SKM-1 (cell line): ENCODE measurements around the gene NUDT4.

Source experiments
- DNase-seq: peaks from one replicate; lab custom pipeline; 2025; ENCODE audit not compliant: unreplicated experiment; lab: John Stamatoyannopoulos, UW

Gene NUDT4

DNA sequence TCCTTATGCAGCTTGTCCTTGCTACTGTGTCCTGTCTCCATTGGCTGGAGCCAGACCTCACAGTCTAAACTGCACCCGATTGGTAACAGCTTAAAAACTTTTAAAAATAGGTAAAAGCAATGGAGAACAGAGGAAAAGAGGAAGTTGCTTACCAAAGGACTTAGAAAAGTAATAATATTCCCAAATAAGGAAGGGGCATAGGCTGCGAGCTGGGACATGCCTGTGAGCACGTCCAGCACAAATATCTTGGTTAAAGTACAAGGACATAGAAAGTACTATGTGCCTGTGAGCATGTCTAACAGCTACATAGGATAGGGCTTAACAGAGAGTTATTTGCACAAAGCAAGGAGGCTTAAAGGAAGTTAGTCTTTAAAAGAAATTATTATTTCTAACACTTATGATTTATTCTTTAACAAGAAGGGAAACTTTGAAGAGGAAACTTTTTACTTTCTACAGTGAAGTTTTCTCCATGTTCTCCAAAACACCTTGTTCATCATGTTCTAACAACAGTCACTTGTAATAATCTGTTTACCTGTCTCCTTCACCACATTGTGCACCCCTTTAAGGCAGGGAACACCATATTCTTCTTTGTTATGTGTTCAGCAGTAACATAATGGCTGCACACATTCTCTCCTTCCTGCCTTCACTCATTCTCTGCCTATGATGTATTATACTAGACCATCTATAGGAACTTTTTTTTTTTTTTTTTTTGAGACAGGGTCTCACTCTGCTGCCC lies 73.9 kb downstream of the NUDT4 start:
- no peak for DNase-seq

GRCh38 chr12:93453633-93454032 lies 75.9 kb downstream of the NUDT4 start:
- no peak for DNase-seq

- DNase-seq, result no peak
These were observed 78.4 kb downstream of the NUDT4 start for GRCh38 chr12:93456077-93456476.
